GM23338 (cell line): Measurements from ENCODE around the gene CELF2.

Experiments used
- CREB1 ChIP-seq: fragments of 250-450 bp; sonication (Bioruptor Pico); IDR thresholded peaks from 2 replicates; pipeline ENCODE4 v1.5.0; 2020; ENCODE audit warnings: low read depth, mild to moderate bottlenecking, moderate library complexity
- CTCF ChIP-seq, 2 experiments: fragments of 200-600 bp in 1 of 2; sonication (generic) in 1 of 2; conservative IDR thresholded peaks; 2 replicates each; pipeline versions ENCODE4 v1.5.1 to v1.6.1; 2016 to 2017; ENCODE audit warnings: antibody characterized with exemption in 2 of 2, low read depth in 2 of 2, mild to moderate bottlenecking in 2 of 2, moderate library complexity in 1 of 2
- EZH2phosphoT487 ChIP-seq: fragments of 200-600 bp; sonication (generic); IDR thresholded peaks from one replicate; pipeline ENCODE4 v1.8.1; 2018; ENCODE audit warnings: antibody characterized with exemption; ENCODE audit not compliant: unreplicated experiment
- TF ChIP-seq, protein P1 (sequence below): IDR thresholded peaks from 2 replicates; pipeline ENCODE4 v1.6.1; 2016; ENCODE audit warnings: antibody characterized with exemption

- TF ChIP-seq EZH2phosphoT487, result no peak
- no peak for TF ChIP-seq CTCF (conservative IDR thresholded peaks at IDR 0.05; ENCODE audit: low read depth in 2 of 2)
- TF ChIP-seq, protein P1, sequence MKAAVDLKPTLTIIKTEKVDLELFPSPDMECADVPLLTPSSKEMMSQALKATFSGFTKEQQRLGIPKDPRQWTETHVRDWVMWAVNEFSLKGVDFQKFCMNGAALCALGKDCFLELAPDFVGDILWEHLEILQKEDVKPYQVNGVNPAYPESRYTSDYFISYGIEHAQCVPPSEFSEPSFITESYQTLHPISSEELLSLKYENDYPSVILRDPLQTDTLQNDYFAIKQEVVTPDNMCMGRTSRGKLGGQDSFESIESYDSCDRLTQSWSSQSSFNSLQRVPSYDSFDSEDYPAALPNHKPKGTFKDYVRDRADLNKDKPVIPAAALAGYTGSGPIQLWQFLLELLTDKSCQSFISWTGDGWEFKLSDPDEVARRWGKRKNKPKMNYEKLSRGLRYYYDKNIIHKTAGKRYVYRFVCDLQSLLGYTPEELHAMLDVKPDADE, result no peak
- TF ChIP-seq CREB1 (CRISPR knock-in tag), result no peak
These were observed 152.9 kb downstream of the CELF2 start for GRCh38 chr10:11170574-11170973.
